Lower lobe of right lung (tissue), 2 donors: ENCODE measurements around the gene ZNF474. TPM values are rescaled to one million over a fixed set of nuclear protein-coding genes. Genes with fewer than 3 reads are reported as not detected.
A peak's percentile ranks its signal among the peaks of the same experiment; 100 is the strongest.

Experiments
- ATAC-seq, 2 donors: fragments of 200-7000 bp; cut with Tn5 transposase; one replicate each; pipeline ENCODE4 v1.9.1; 2020 to 2022; ENCODE audit warnings: mild to moderate bottlenecking in 2 of 2, moderate library complexity in 2 of 2
- DNase-seq: peaks from one replicate; pipeline ENCODE4 v3.0.0-alpha.2; 2020
- H3K27ac ChIP-seq: fragments of 200-600 bp; one replicate; pipeline ENCODE4 v1.8.0; 2022
- H3K27me3 ChIP-seq: fragments of 200-600 bp; one replicate; pipeline ENCODE4 v1.8.0; 2022; ENCODE audit warnings: low read depth
- H3K36me3 ChIP-seq: fragments of 200-600 bp; one replicate; pipeline ENCODE4 v1.8.0; 2022; ENCODE audit warnings: mild to moderate bottlenecking
- H3K4me1 ChIP-seq: fragments of 200-600 bp; one replicate; pipeline ENCODE4 v1.8.0; 2022
- H3K4me3 ChIP-seq: fragments of 200-600 bp; one replicate; pipeline ENCODE4 v1.8.0; 2022; ENCODE audit warnings: mild to moderate bottlenecking
- H3K9me3 ChIP-seq: fragments of 200-600 bp; one replicate; pipeline ENCODE4 v1.8.0; 2022
- intact Hi-C: fragments of 100-400 bp; cut with DNase I; formaldehyde crosslinking; loops from one replicate; pipeline ENCODE4 v1.11.0; 2022
- total RNA-seq: library from RNA; stranded (reverse); fragmentation: NEBNext Ultra II Directional; extraction: Animal tissue kit (Norgen Biotek cat#: 25700); gene quantifications from one replicate; pipeline ENCODE4 v1.2.1, GENCODE V29; 2021
- TF ChIP-seq, protein P1 (sequence below): fragments of 200-600 bp; IDR thresholded peaks from one replicate; pipeline ENCODE4 v1.8.0; 2022; ENCODE audit warnings: antibody characterized with exemption, mild to moderate bottlenecking
- donor health status: DM: no; HTN: yes; CAD: no; lungs with severe emphysema.

The ZNF474 gene
- total RNA-seq, 1 donor from 2014 or later = 2.2 TPM

GRCh38 chr5:122162100-122162638, 32.8 kb downstream of the ZNF474 start:
- TF ChIP-seq, protein P1, sequence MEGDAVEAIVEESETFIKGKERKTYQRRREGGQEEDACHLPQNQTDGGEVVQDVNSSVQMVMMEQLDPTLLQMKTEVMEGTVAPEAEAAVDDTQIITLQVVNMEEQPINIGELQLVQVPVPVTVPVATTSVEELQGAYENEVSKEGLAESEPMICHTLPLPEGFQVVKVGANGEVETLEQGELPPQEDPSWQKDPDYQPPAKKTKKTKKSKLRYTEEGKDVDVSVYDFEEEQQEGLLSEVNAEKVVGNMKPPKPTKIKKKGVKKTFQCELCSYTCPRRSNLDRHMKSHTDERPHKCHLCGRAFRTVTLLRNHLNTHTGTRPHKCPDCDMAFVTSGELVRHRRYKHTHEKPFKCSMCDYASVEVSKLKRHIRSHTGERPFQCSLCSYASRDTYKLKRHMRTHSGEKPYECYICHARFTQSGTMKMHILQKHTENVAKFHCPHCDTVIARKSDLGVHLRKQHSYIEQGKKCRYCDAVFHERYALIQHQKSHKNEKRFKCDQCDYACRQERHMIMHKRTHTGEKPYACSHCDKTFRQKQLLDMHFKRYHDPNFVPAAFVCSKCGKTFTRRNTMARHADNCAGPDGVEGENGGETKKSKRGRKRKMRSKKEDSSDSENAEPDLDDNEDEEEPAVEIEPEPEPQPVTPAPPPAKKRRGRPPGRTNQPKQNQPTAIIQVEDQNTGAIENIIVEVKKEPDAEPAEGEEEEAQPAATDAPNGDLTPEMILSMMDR = no peak
- Histone ChIP-seq H3K36me3 (no peaks in the 10 kb centered on the region), H3K9me3 (no peaks in the 10 kb centered on the region), H3K4me3 (no peak overlapping the region), H3K4me1 (peaks cover 13% of the 10 kb centered on the region), H3K27ac (no peak overlapping the region), H3K27me3 (no peaks in the 10 kb centered on the region)
- intact Hi-C loops = no loop called here
- no peak for DNase-seq
- no peak for ATAC-seq

DNA sequence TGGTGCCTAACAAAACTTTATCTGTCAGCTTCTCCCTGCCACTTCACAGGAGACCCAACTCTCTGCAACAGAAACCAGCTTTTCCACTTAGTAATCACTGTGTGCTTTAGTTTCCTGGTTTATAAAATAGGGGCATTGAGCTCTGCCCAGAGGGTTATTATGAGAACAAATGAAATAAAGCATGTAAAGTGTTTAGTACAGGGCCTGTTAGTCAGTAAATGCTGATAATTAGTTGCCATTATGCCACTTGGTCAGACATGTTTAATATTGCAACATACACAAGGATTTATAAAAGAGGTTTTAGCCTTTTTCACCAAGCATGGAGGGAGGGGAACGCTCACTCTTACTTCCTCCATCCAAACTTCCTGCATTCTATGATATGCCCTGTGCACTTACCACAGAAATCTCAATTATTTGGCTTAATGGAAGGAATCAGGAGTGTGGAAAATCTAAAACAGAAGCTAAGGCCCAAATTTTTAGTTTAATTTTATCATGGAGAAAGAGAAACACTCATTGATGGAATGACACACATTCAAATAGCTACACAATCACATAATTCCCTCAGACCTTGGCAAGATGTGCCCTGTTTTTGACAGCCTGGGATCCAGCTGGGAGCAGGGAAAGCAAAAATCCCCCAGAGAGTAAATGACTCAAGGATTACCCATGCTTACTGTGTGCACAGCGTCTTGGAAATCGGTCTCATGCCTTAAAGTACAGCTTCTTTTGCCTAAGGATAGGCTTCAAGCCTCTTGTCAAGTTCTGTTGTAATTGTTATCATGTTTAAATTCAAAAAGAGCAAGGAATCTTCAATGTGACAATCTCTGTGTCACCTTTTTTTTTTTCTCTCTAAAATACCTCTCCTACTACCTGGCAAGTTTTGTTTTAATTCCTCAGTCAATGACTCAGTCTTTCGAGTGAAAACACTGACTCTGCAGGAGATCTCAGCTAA, 34.0 kb downstream of the ZNF474 start:
- ATAC-seq (peak; percentile 60 to 63), DNase-seq (no peak)
- Histone ChIP-seq H3K4me1 (peaks cover 13% of the 10 kb centered on the region), H3K4me3 (no peak overlapping the region), H3K27ac (peak overlapping the region; percentile 57), H3K27me3 (no peaks in the 10 kb centered on the region), H3K36me3 (no peaks in the 10 kb centered on the region), H3K9me3 (no peaks in the 10 kb centered on the region)
- TF ChIP-seq, protein P1 = no peak
- intact Hi-C loops = no loop called here

GRCh38 chr5:122164070-122164435, 34.7 kb downstream of the ZNF474 start:
- TF ChIP-seq, protein P1 = no peak
- H3K27ac ChIP-seq = peak overlapping the region; percentile 57
- intact Hi-C loops = no loop called here

GRCh38 chr5:122164831-122165558, 35.6 kb downstream of the ZNF474 start:
- intact Hi-C loops = no loop called here
- no peaks in the 10 kb centered on the region for H3K36me3 ChIP-seq
- ATAC-seq = no peak
- H3K4me3 ChIP-seq = no peak overlapping the region
- DNase-seq = no peak
- H3K27ac ChIP-seq = no peak overlapping the region
- H3K27me3 ChIP-seq = no peaks in the 10 kb centered on the region
- TF ChIP-seq, protein P1 = no peak
- peaks cover 13% of the 10 kb centered on the region for H3K4me1 ChIP-seq
- H3K9me3 ChIP-seq = no peaks in the 10 kb centered on the region

More at GRCh38 chr5:122164070-122164435, 34.7 kb downstream of the ZNF474 start:
- Histone ChIP-seq H3K4me3 (no peak overlapping the region), H3K9me3 (no peaks in the 10 kb centered on the region), H3K27me3 (no peaks in the 10 kb centered on the region), H3K4me1 (peaks cover 13% of the 10 kb centered on the region), H3K36me3 (no peaks in the 10 kb centered on the region)
- DNase-seq (no peak), ATAC-seq (peak in 1 of 2 donors; percentile 23)

- Histone ChIP-seq H3K27ac (no peak overlapping the region), H3K36me3 (no peaks in the 10 kb centered on the region), H3K9me3 (no peaks in the 10 kb centered on the region), H3K27me3 (no peaks in the 10 kb centered on the region), H3K4me1 (peaks cover 13% of the 10 kb centered on the region), H3K4me3 (no peak overlapping the region)
- no peak for ATAC-seq
- intact Hi-C loops = no loop called here
- no peak for DNase-seq
- TF ChIP-seq, protein P1 = no peak
These were observed 36.3 kb downstream of the ZNF474 start for GRCh38 chr5:122165559-122166078.
